Cardiac muscle cell (in vitro differentiated cells and primary cell): ENCODE data around the gene VOPP1. TPM values are rescaled to one million over a fixed set of nuclear protein-coding genes. Genes with fewer than 3 reads are reported as not detected.

ENCODE experiments used
- DNase-seq, 2 donors: peaks; one replicate each; pipeline versions ENCODE4 v3.0.0 to v3.0.0-alpha.2; 2010 to 2017; ENCODE audit warnings: low read depth in 1 of 2, low spot score in 1 of 2
- H3K27ac ChIP-seq: fragments of 200-600 bp; sonication (generic); 2 replicates; pipeline ENCODE4 v1.5.1; 2016
- H3K27me3 ChIP-seq: fragments of 200-600 bp; sonication (generic); 2 replicates; pipeline ENCODE4 v1.6.0; 2016; ENCODE audit warnings: control low read depth
- H3K36me3 ChIP-seq: fragments of 200-600 bp; sonication (generic); 2 replicates; pipeline ENCODE4 v1.5.1; 2016; ENCODE audit warnings: control low read depth
- H3K4me1 ChIP-seq: fragments of 200-600 bp; sonication (generic); 2 replicates; pipeline ENCODE4 v1.8.1; 2017; ENCODE audit warnings: low read depth, mild to moderate bottlenecking, mixed run types
- H3K4me3 ChIP-seq: fragments of 200-600 bp; sonication (generic); 2 replicates; pipeline ENCODE4 v1.5.1; 2016; ENCODE audit warnings: mild to moderate bottlenecking
- H3K9me3 ChIP-seq: fragments of 200-600 bp; sonication (generic); 2 replicates; pipeline ENCODE4 v1.5.1; 2017; ENCODE audit warnings: low read depth, mild to moderate bottlenecking, control low read depth
- CTCF ChIP-seq: IDR thresholded peaks from 2 replicates; pipeline ENCODE4 v1.5.1; 2012; ENCODE audit warnings: low read depth, mild to moderate bottlenecking, low read length
- polyA plus RNA-seq: library from polyadenylated mRNA; unstranded; fragments of >200 nt; fragmentation: Nextera tagmentation; extraction: Ambion mirVana; gene quantifications from 2 replicates; pipeline ENCODE4 v1.2.1, GENCODE V29; 2016
- total RNA-seq: library from RNA; depleted of rRNA; stranded (reverse); fragments of >200 nt; gene quantifications from 2 replicates; pipeline ENCODE4 v1.2.3, GENCODE V29; 2016

The VOPP1 gene
- total and polyA plus RNA-seq, 2 experiments from 2014 or later, result 9.6 to 19.3 TPM

DNA sequence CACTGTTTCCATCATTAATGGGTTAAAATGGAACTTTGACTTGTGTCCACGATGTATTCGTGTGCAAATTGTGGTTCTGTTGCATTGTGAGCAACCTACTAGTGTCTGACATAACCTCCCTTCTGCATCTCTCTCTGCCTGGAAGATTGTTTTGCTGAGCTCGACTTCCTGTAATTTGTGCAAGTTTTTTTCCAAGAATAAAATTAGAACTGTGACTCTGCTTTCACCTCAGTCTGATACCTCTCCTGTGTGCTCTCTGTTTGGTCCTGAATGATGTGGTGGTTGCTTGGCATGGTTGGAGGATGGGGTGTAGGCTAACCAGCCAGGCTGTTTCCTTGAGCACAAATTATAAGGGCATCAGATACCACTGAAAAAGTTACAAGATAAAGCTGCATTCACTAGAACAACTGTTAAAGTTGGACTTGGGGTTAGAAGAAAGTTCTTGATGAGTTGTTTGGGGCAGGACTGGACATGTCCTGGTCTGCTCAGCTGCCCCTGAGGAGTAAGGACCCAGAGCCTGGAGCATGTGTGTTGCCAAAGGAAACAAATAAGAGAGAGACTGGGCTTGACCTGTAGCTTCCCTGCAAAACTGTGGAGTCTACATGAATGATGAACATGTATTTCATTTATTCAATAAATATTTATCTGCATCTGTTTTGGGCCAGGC, 1.9 kb upstream of the VOPP1 start:
- peak in 1 of 2 donors; percentile 22 for DNase-seq
- H3K36me3 ChIP-seq, result no peaks in the 10 kb centered on the region
- TF ChIP-seq CTCF, result no peak
- H3K27ac ChIP-seq, result no peak overlapping the region
- H3K9me3 ChIP-seq, result no peaks in the 10 kb centered on the region
- H3K4me3 ChIP-seq, result no peak overlapping the region
- H3K27me3 ChIP-seq, result peaks cover 19% of the 10 kb centered on the region
- no peaks in the 10 kb centered on the region for H3K4me1 ChIP-seq

DNA sequence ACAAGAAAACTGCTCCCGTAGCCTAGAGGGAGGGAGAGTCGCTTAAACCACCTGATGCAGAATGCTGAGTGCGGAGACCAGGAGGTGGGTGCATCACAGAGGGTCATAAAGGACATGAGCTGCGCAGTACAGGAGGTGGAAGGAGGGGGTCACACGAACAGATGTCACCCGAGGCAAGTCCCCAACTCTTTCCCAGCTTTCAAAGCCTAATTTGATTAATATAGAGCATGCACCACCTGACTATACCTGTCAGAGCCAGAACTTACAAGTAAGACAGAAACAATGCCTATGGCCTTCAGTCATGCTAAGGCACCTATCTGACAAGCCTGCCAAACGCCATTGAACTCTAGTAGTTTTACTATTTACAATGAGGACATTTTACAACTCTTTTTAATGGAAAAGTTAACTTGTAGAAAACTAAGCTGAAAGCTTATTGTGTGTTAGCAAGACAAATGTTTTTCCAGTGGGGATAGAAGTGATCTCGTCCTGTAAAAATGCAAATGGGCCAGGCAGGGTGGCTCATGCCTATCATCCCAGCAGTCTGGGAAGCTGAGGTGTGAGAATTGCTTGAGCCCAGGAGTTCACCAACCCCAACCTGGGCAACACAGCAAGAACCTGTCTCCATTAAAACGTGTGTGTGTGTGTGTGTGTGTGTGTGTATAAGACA, 1.1 kb upstream of the VOPP1 start:
- Histone ChIP-seq H3K9me3 (no peaks in the 10 kb centered on the region), H3K27me3 (peaks cover 19% of the 10 kb centered on the region), H3K4me1 (no peaks in the 10 kb centered on the region), H3K4me3 (peak overlapping the region; percentile 61), H3K27ac (no peak overlapping the region), H3K36me3 (no peaks in the 10 kb centered on the region)
- no peak for TF ChIP-seq CTCF
- peak; percentile 10 to 12 for DNase-seq

DNA sequence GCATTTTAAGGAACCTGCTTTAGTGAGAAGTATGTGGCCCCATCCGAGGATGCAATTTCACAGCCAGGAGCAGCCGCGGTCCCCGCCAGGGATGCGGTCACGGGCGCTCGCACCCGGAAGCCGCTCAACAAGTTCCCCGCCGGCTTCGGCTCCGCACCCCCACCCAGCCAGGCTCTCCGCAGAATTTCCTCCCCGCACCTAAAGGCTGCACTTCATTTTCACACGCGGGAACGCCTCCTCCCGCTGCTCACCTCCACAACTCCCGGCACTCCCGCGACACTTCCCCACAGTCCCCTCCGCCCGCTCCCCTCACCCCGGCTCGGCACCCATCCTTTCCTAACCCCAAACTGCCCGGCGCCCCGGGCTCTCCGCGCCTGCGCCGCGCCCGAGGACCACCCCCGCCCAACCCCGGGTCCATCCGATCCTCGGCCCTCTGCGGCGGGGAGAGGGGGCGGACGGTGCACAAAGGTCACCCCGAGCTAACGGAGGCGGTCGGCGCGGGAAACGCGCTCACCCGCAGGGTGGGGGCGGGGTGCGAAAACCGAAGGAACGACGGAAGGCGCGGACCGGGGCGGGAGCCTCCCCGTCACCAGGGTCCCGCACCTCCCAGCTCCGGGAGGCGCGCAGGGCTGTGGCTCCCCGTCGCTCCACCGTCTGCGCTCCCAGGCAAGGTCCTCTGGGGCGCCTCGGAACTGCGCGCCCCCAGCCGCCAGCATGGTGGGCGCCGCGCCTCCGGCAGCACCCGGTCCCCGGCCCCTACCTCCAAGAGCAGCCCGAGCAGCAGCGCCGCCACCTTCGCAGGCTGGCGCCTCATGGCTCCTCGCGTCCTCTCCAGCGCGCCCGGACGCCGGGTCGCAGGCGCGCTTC, 558 bp downstream of the VOPP1 start:
- no peak for TF ChIP-seq CTCF
- H3K36me3 ChIP-seq, result no peaks in the 10 kb centered on the region
- no peaks in the 10 kb centered on the region for H3K4me1 ChIP-seq
- peaks cover 19% of the 10 kb centered on the region for H3K27me3 ChIP-seq
- no peaks in the 10 kb centered on the region for H3K9me3 ChIP-seq
- H3K4me3 ChIP-seq, result peak overlapping the region; percentile 70
- no peak overlapping the region for H3K27ac ChIP-seq
- DNase-seq, result peak; percentile 57 to 58

GRCh38 chr7:55570939-55571338, 1.4 kb downstream of the VOPP1 start:
- TF ChIP-seq CTCF, result no peak
- Histone ChIP-seq H3K9me3 (no peaks in the 10 kb centered on the region), H3K36me3 (no peaks in the 10 kb centered on the region), H3K27me3 (peaks cover 19% of the 10 kb centered on the region), H3K27ac (no peak overlapping the region), H3K4me1 (no peaks in the 10 kb centered on the region), H3K4me3 (peak overlapping the region; percentile 70)
- DNase-seq, result peak in 1 of 2 donors; percentile 69

- Histone ChIP-seq H3K4me3 (no peak overlapping the region), H3K36me3 (no peaks in the 10 kb centered on the region), H3K4me1 (no peaks in the 10 kb centered on the region), H3K27ac (no peak overlapping the region), H3K9me3 (no peaks in the 10 kb centered on the region), H3K27me3 (peaks cover 18% of the 10 kb centered on the region)
- TF ChIP-seq CTCF, result no peak
- DNase-seq, result no peak
These were observed 2.0 kb downstream of the VOPP1 start for GRCh38 chr7:55570218-55570873.
